Pulmonary artery endothelial cell (primary cell): Measurements from ENCODE around the gene TMEM131. TPM values are rescaled to one million over a fixed set of nuclear protein-coding genes. Genes with fewer than 3 reads are reported as not detected.
"Not testable (repeated sequence)": the region's sequence is repeated elsewhere in the genome, so short reads cannot be mapped to it uniquely, and the experiment has no call there.

Source experiments
- DNase-seq: peaks from one replicate; pipeline ENCODE4 v3.0.0-alpha.2; 2011; ENCODE audit warnings: low read depth, low spot score
- total RNA-seq: library from RNA; depleted of rRNA; stranded (reverse); fragments of >200 nt; gene quantifications from 2 replicates; pipeline ENCODE4 v1.2.3, GENCODE V29; 2014

The TMEM131 gene
- total RNA-seq, 1 donor from 2014 or later: 9.9 TPM

DNA sequence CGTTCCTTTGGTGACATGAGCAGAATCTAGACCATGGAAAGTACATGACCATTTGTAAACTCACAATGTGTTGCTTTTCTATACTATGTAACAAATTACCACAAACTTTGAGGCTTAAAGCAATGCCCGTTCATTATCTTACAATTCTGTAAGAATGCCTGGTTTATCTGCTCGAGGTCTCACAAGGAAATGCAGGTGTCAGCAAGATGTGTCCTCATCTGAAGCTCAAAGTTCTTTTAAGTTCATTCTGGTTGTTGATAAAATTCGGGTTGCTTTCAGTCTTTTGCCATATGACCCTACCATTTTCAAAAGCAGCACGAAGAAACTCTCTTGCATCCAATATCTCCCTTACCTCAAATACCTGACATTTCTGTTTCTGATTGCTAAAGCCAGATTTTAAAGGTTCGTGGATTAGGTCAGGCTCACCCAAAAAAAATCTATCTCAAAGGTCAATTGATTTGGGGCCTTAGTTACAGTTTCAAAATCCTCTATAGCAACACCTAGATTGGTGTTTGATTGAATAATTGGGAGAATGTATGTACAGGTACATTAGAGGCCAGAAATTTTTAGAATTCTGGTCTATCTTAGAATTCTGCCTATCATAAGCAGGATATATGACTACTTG lies 125.9 kb downstream of the TMEM131 start:
- DNase-seq: no peak

- DNase-seq: peak; percentile 85
Measured at GRCh38 chr2:97868986-97869721, 126.6 kb downstream of the TMEM131 start.

- DNase-seq: no peak
Measured at GRCh38 chr2:97863829-97864228, 131.9 kb downstream of the TMEM131 start.

DNA sequence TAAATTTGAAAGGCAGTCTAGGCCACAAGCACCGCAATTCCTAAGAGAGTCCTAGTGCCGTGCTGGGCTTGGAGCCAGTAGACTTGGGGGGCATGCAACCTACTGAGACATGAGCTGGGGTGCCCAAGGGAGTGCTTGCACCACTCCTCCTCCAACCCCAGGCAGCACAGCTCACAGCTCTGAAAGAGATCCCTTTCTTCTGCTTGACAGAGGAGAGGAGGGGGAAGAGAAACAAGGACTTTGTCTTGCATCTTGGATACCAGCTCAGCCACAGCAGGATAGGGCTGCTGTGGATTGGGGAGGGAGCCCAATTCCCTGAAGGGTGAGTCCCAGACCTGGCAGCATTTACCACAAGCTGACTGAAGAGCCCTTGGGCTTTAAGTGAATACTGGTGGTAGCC lies 134.6 kb downstream of the TMEM131 start:
- DNase-seq: no peak

DNA sequence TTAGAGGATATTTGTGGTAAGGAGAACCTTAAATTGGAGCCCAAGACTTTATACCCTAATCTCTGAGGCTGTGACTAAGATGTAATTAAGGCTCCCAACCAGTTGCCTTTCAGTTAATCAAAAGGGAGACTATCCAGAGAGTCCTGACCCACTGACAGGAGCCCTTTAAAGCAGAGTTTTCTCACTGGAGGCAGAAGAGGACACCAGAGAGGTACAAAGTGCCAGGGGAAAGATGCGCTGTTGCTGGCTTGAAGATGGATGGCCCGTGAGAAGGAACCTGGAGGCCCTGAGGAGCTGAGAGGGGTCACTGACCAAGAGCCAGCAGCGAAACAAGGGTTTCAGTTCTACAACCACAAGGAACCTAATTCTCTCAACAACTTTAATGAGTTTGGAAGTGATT lies 137.3 kb downstream of the TMEM131 start:
- no peak for DNase-seq

DNA sequence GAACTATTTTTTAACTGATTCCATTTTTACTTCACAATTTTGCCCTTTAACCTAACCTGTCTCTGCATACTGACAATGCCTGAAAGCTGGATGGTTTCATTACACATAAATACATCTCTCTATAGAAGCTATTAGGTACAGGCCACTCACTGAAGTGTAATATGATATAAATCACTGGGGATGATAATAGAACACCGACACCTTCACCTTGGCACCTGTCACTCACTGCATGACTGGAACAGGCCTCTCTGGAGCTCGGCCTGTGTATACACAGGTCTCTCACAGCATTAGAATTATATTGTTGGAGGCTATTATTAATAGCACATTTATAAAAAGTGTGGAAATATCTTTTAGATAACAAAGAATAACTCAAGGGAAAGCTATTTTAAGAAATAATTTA lies 138.2 kb downstream of the TMEM131 start:
- DNase-seq: no peak

GRCh38 chr2:97853057-97853456 lies 142.7 kb downstream of the TMEM131 start:
- DNase-seq: not testable (repeated sequence)

DNA sequence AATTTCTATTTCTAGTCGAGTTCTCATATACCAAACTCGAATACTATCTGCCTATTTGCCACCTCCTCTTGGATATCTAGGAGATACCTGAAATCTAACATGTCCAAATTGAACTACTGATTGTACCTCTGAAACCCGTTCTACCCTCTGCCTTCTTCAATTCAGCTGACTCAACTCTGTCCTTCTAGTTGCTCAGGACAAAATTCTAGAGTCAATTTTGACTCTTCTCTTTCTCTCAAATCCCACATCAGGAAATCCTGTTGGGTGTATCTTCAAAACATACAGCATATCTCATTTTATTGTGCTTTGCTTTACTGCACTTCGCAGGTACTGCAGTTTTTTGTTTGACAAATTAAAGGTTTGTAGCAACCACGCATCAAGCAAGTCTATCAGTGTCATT lies 144.6 kb downstream of the TMEM131 start:
- no peak for DNase-seq

GRCh38 chr2:97849881-97850528 lies 145.7 kb downstream of the TMEM131 start:
- DNase-seq: no peak

GRCh38 chr2:97848306-97848705 lies 147.4 kb downstream of the TMEM131 start:
- DNase-seq: no peak

DNA sequence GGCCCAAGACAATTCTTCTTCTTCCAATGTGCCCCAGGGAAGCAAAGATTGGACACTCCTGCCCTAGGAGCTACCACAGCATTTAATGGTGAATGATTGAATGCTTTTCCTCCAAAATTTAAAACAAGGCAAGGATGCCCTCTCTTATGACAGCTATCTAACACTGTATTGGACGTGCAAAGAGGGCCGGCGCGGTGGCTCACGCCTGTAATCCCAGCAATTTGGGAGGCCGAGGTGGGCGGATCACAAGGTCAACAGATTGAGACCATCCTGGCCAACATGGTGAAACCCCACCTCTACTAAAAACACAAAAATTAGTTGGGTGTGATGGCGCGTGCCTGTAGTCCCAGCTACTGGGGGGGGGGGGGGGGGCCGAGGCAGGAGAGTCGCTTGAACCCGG lies 149.0 kb downstream of the TMEM131 start:
- DNase-seq: not testable (repeated sequence)

GRCh38 chr2:97845818-97846217 lies 149.9 kb downstream of the TMEM131 start:
- DNase-seq: no peak

DNA sequence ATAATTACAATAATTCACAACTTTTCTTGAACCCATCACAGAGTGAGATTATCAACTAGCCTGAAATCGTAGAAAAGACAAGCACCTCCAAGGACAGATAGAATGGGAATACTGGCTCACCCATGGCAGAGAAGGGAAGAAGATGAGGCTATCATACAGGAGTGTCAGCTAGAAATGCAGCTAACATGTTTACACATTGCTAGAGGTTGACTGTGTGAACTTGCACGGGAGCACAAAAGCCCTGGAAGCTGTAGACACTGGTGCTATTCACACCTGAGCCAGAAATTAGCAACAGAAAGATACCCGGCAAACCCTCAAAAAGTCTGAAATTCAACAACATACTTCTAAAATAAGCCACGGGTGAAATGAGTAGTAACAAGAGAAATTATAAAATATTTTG lies 150.6 kb downstream of the TMEM131 start:
- DNase-seq: no peak

- no peak for DNase-seq
Measured at GRCh38 chr2:97844311-97844859, 151.4 kb downstream of the TMEM131 start.

- DNase-seq: no peak
Measured at GRCh38 chr2:97840198-97840597, 155.6 kb downstream of the TMEM131 start.

- no peak for DNase-seq
Measured at GRCh38 chr2:97834610-97835009, 161.1 kb downstream of the TMEM131 start.

GRCh38 chr2:97831121-97831520 lies 164.6 kb downstream of the TMEM131 start:
- DNase-seq: no peak

DNA sequence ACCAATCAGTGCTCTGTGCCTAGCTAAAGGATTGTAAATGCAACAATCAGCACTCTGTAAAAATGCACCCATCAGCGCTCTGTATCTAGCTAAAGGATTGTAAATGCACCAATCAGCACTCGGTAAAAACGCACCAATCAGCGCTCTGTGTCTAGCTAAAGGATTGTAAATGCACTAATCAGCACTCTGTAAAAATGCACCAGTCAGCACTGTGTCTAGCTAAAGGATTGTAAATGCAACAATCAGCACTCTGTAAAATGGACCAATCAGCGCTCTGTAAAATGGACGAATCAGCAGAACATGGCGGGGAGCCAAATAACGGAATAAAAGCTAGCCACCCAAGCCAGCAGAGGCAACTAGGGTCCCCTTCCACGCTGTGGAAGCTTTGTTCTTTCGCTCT lies 166.5 kb downstream of the TMEM131 start:
- not testable (repeated sequence) for DNase-seq

DNA sequence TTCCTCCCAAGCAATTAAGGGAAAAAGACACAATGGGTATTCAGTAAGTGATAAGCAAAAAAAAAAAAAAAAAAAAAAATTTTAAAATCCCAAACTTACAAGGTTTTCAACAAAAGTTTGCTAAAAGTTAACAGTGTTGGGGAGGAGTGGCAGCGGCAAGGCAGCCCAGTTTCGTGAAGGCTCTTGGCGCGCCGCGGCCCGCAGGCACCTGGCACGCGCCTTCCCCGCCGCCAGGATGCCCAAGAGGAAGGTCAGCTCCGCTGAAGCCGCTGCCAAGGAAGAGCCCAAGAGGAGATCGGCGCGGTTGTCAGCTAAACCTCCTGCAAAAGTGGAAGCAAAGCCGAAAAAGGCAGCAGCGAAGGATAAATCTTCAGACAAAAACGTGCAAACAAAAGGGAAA lies 168.7 kb downstream of the TMEM131 start:
- DNase-seq: not testable (repeated sequence)

DNA sequence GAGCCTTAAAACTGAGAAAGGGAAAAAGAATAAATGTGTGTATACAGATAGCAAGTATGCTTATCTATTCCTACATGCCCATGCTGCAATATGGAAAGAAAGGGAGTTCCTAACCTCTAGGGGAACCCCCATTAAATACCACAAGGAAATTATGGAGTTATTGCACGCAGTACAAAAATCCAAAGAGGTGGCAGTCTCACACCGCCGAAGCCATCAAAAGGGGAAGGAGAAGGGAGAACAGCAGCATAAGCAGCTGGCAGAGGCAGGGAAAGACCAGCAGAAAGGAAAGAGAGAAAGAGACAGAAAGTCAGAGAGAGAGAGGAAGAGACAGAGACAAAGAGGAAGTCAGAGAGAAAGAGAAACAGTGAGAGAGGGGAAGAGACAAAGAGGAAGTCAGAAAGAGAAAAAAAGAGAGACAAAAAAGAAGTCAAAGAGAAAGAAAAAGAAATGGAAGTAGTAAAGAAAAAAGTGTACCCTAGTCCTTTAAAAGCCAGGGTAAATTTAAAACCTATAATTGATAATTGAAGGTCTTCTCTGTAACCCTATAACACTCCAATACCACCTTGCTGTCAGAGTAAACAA lies 169.4 kb downstream of the TMEM131 start:
- not testable (repeated sequence) for DNase-seq

- not testable (repeated sequence) for DNase-seq
Measured at GRCh38 chr2:97824011-97824410, 171.7 kb downstream of the TMEM131 start.

DNA sequence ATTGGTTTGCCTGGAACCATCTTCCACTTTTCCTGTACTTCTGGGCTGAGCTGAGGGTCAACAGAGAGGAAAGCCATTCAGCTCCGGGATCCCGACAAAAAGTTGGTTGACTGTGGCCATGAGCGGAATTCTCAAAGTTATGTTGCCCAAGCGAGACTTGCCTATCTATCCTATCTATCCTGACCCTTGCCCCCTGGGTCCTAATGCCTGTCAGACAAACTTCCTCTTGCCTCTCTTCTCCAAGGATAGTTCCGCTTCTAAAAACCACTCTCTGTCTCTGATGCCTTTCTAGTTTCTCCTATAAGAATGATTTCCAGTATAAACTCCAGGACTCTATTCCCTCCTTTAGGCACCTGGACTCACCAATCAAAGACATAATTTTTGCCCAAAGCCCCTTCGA lies 173.9 kb downstream of the TMEM131 start:
- not testable (repeated sequence) for DNase-seq
